ENCODE data around the gene GPA33. TPM values are rescaled to one million over a fixed set of nuclear protein-coding genes. Genes with fewer than 3 reads are reported as not detected.

GPA33 gene
- total RNA-seq, 1 donor from 2014 or later, result 0.74 TPM

GRCh38 chr1:167127661-167128060, 37.5 kb upstream of the GPA33 start:
- Histone ChIP-seq H3K27ac (no peak overlapping the region), H3K9me3 (no peaks in the 10 kb centered on the region), H3K4me3 (no peak overlapping the region), H3K27me3 (no peaks in the 10 kb centered on the region), H3K36me3 (no peaks in the 10 kb centered on the region), H3K4me1 (no peaks in the 10 kb centered on the region)
- DNase-seq (ENCODE audit: extremely low spot score in 2 of 2), result peak in 1 of 2 donors; percentile 52
- TF ChIP-seq POLR2A (IDR thresholded peaks at IDR 0.05), result no peak
- TF ChIP-seq POLR2AphosphoS5 (IDR thresholded peaks at IDR 0.05; ENCODE audit: insufficient read depth in 1 of 2, low read depth in 1 of 2), result no peak
- no peak for TF ChIP-seq CTCF (IDR thresholded peaks at IDR 0.05)
- intact Hi-C loops (cut with DNase I), result no loop called here

GRCh38 chr1:167127236-167127635, 37.1 kb upstream of the GPA33 start:
- TF ChIP-seq POLR2AphosphoS5 (IDR thresholded peaks at IDR 0.05; ENCODE audit: insufficient read depth in 1 of 2, low read depth in 1 of 2), result no peak
- no peak for TF ChIP-seq CTCF (IDR thresholded peaks at IDR 0.05)
- TF ChIP-seq POLR2A (IDR thresholded peaks at IDR 0.05), result no peak
- peak in 1 of 2 donors; percentile 65 for DNase-seq (ENCODE audit: extremely low spot score in 2 of 2)
- no peaks in the 10 kb centered on the region for H3K4me1 ChIP-seq
- H3K27me3 ChIP-seq, result no peaks in the 10 kb centered on the region
- intact Hi-C loops (cut with DNase I), result no loop called here
- H3K4me3 ChIP-seq, result no peak overlapping the region
- no peak overlapping the region for H3K27ac ChIP-seq
- H3K36me3 ChIP-seq, result no peaks in the 10 kb centered on the region
- H3K9me3 ChIP-seq, result no peaks in the 10 kb centered on the region

- no peaks in the 10 kb centered on the region for H3K27me3 ChIP-seq
- H3K4me1 ChIP-seq, result peaks cover 1% of the 10 kb centered on the region
- no peak overlapping the region for H3K27ac ChIP-seq
- intact Hi-C loops (cut with DNase I), result no loop called here
- no peak for TF ChIP-seq POLR2A (IDR thresholded peaks at IDR 0.05)
- no peak for TF ChIP-seq POLR2AphosphoS5 (IDR thresholded peaks at IDR 0.05; ENCODE audit: insufficient read depth in 1 of 2, low read depth in 1 of 2)
- no peak for TF ChIP-seq CTCF (IDR thresholded peaks at IDR 0.05)
- H3K4me3 ChIP-seq, result no peak overlapping the region
- H3K36me3 ChIP-seq, result no peaks in the 10 kb centered on the region
- DNase-seq (ENCODE audit: extremely low spot score in 2 of 2), result peak in 1 of 2 donors; percentile 34
- no peaks in the 10 kb centered on the region for H3K9me3 ChIP-seq
Measured at GRCh38 chr1:167126811-167127210, 36.6 kb upstream of the GPA33 start.

- intact Hi-C loops (cut with DNase I), result no loop called here
Measured at GRCh38 chr1:167126317-167126716, 36.1 kb upstream of the GPA33 start.

More at GRCh38 chr1:167126317-167126716, 36.1 kb upstream of the GPA33 start:
- peaks cover 6% of the 10 kb centered on the region for H3K4me1 ChIP-seq
- no peaks in the 10 kb centered on the region for H3K36me3 ChIP-seq
- H3K27ac ChIP-seq, result no peak overlapping the region
- no peak for DNase-seq (ENCODE audit: extremely low spot score in 2 of 2)
- no peak for TF ChIP-seq POLR2AphosphoS5 (IDR thresholded peaks at IDR 0.05; ENCODE audit: insufficient read depth in 1 of 2, low read depth in 1 of 2)
- TF ChIP-seq POLR2A (IDR thresholded peaks at IDR 0.05), result no peak
- TF ChIP-seq CTCF (IDR thresholded peaks at IDR 0.05), result no peak
- no peaks in the 10 kb centered on the region for H3K27me3 ChIP-seq
- H3K9me3 ChIP-seq, result no peaks in the 10 kb centered on the region
- no peak overlapping the region for H3K4me3 ChIP-seq
